Esophagus muscularis mucosa (tissue), 4 donors: ENCODE results near the gene PPIG.

ENCODE experiments used
- EP300 ChIP-seq: sonication (generic); formaldehyde crosslinking; IDR thresholded peaks from one replicate; pipeline ENCODE4 v1.6.1; 2017; ENCODE audit warnings: antibody characterized with exemption
- POLR2A ChIP-seq: fragments of 450-650 bp; IDR thresholded peaks from one replicate; pipeline ENCODE4 v1.6.1; 2017; ENCODE audit warnings: antibody characterized with exemption, moderate library complexity, mild to moderate bottlenecking, low read depth
- TF ChIP-seq, protein P1 (sequence below), 3 experiments: fragments of 200-600 bp in 2 of 3; fragments of 450-650 bp in 1 of 3; sonication (generic) in 2 of 3; IDR thresholded peaks; one replicate each; pipeline ENCODE4 v1.5.1; 2017 to 2019; ENCODE audit warnings: antibody characterized with exemption in 3 of 3, mild to moderate bottlenecking in 2 of 3, moderate library complexity in 1 of 3

DNA sequence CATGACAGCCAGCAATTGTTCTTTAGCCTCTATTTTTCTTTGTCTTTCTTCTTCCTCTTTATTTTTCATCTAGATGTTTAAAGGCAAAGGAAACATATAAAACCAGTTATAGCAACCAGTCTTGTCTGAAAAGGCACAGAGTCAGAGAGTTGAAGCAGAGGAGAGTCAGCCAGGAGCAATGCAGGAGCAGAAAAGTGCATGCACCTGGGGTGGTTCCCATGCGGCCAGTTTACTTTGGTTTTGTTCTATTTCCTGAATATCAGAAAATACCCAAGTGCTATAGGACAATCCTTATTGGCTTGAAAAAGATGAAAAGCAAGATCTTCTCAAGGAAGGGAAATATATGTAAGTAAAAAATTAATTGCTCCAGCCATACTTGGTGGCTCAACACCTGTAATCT, 65.1 kb downstream of the PPIG start:
- no peak for TF ChIP-seq POLR2A
- no peak for TF ChIP-seq EP300
- TF ChIP-seq, protein P1, sequence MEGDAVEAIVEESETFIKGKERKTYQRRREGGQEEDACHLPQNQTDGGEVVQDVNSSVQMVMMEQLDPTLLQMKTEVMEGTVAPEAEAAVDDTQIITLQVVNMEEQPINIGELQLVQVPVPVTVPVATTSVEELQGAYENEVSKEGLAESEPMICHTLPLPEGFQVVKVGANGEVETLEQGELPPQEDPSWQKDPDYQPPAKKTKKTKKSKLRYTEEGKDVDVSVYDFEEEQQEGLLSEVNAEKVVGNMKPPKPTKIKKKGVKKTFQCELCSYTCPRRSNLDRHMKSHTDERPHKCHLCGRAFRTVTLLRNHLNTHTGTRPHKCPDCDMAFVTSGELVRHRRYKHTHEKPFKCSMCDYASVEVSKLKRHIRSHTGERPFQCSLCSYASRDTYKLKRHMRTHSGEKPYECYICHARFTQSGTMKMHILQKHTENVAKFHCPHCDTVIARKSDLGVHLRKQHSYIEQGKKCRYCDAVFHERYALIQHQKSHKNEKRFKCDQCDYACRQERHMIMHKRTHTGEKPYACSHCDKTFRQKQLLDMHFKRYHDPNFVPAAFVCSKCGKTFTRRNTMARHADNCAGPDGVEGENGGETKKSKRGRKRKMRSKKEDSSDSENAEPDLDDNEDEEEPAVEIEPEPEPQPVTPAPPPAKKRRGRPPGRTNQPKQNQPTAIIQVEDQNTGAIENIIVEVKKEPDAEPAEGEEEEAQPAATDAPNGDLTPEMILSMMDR (IDR thresholded peaks at IDR 0.05), result no peak
